Mucosa of descending colon (tissue), 3 donors: ENCODE measurements around the gene CD101. TPM values are rescaled to one million over a fixed set of nuclear protein-coding genes. Genes with fewer than 3 reads are reported as not detected.

ENCODE experiments used
- ATAC-seq: fragments of 200-7000 bp; cut with Tn5 transposase; one replicate; pipeline ENCODE4 v1.9.1; 2020; ENCODE audit warnings: mild to moderate bottlenecking, moderate library complexity
- DNase-seq, 3 donors: peaks; one replicate each; pipeline ENCODE4 v3.0.0-alpha.2; 2020
- H3K36me3 ChIP-seq: fragments of 200-600 bp; one replicate; pipeline ENCODE4 v1.8.0; 2021; ENCODE audit warnings: low read depth, mild to moderate bottlenecking
- H3K4me1 ChIP-seq: fragments of 200-600 bp; one replicate; pipeline ENCODE4 v1.8.0; 2021; ENCODE audit warnings: low read depth, mild to moderate bottlenecking
- H3K4me3 ChIP-seq: fragments of 200-600 bp; one replicate; pipeline ENCODE4 v1.8.0; 2021; ENCODE audit warnings: mild to moderate bottlenecking
- H3K9me3 ChIP-seq: fragments of 200-600 bp; one replicate; pipeline ENCODE4 v1.8.0; 2021; ENCODE audit warnings: mild to moderate bottlenecking
- intact Hi-C, 2 donors: fragments of 100-400 bp; cut with DNase I in 1 of 2; cut with micrococcal nuclease in 1 of 2; formaldehyde crosslinking; loops; one replicate each; pipeline versions ENCODE4 v1.11.0 to v1.11.1; 2022; cut with DNase I, micrococcal nuclease
- total RNA-seq, 3 donors: library from RNA; stranded (reverse); fragmentation: NEBNext Ultra II Directional in 2 of 3; extraction: Animal tissue kit (Norgen Biotek cat#: 25700) in 2 of 3; gene quantifications; one replicate each; pipeline versions ENCODE4 v1.2.1 to v1.2.4, GENCODE V29; 2021 to 2023
- TF ChIP-seq, protein P1 (sequence below): fragments of 200-600 bp; IDR thresholded peaks from one replicate; pipeline ENCODE4 v1.8.0; 2022; ENCODE audit warnings: antibody characterized with exemption, mild to moderate bottlenecking
- donor health status: DM: no; HTN: no; CAD: no; lungs with moderate emphysema.
- donor health status: DM: no; HTN: no; CAD: no.
- donor health status: DM: no; HTN: yes; CAD: no.

CD101 gene
- total RNA-seq, 3 donors from 2014 or later, result 4.6 to 6.1 (median 4.7) TPM

DNA sequence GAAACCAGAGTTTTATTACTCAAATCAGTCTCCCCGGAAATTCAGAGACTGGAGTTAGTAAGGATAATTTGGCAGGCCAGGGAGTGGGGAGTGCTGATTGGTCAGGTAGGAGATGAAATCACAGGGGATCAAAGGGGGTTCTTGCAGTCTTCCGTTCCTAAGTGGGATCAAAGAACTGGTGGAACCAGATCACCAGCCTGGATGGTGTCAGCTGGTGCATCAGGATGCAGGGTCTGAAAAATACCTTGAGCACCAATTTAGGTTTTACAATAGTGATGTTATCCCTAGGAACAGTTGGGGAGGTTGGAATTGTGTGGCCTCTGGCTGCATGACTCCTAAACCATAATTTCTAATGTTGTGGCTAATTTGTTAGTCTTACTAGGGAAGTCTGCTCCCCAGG is 1.4 kb upstream of the CD101 start:
- H3K4me1 ChIP-seq, result no peaks in the 10 kb centered on the region
- TF ChIP-seq, protein P1, sequence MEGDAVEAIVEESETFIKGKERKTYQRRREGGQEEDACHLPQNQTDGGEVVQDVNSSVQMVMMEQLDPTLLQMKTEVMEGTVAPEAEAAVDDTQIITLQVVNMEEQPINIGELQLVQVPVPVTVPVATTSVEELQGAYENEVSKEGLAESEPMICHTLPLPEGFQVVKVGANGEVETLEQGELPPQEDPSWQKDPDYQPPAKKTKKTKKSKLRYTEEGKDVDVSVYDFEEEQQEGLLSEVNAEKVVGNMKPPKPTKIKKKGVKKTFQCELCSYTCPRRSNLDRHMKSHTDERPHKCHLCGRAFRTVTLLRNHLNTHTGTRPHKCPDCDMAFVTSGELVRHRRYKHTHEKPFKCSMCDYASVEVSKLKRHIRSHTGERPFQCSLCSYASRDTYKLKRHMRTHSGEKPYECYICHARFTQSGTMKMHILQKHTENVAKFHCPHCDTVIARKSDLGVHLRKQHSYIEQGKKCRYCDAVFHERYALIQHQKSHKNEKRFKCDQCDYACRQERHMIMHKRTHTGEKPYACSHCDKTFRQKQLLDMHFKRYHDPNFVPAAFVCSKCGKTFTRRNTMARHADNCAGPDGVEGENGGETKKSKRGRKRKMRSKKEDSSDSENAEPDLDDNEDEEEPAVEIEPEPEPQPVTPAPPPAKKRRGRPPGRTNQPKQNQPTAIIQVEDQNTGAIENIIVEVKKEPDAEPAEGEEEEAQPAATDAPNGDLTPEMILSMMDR, result no peak
- H3K36me3 ChIP-seq, result no peaks in the 10 kb centered on the region
- ATAC-seq (no peak), DNase-seq (no peak)
- no peaks in the 10 kb centered on the region for H3K9me3 ChIP-seq
- H3K4me3 ChIP-seq, result no peak overlapping the region
- intact Hi-C loops, result no loop called here

DNA sequence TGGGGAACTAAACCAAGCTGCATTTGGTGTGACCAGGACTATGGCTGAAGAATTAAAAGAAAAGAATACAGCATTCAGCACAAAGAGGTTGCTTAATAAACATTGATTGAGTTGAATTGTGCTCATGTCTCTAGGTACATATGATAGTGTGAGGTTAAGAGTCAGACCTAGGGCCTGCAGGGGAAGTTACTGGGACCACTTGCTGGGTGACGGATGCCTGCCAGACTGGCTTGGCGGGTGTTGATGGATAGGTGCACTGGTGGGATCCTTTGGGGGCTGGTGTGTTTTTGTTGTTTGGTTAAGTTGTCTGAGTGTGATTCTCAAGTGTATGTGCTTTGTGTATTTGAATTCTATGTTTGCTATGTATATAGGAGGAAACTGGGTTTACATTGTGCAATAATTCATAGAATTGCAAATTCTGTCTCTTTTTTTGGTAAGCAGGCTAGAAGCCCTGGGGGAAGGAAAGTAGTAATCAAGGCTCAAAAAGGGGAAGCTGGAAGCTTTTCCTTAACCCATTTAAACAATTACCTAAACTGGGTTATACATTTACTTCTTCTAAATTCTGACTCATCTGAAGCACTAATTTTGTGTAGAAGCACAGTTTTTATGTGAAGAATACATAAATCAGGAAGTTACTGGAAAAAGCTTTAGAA is 1.8 kb downstream of the CD101 start:
- peak; percentile 31 for ATAC-seq
- Histone ChIP-seq H3K4me3 (no peak overlapping the region), H3K4me1 (no peaks in the 10 kb centered on the region), H3K9me3 (no peaks in the 10 kb centered on the region), H3K36me3 (no peaks in the 10 kb centered on the region)
- intact Hi-C loops, result no loop called here
- TF ChIP-seq, protein P1, result no peak
- DNase-seq, result no peak

- Histone ChIP-seq H3K36me3 (no peaks in the 10 kb centered on the region), H3K4me3 (no peak overlapping the region), H3K4me1 (no peaks in the 10 kb centered on the region), H3K9me3 (no peaks in the 10 kb centered on the region)
- TF ChIP-seq, protein P1, result no peak
- DNase-seq, result no peak
- intact Hi-C loops, result no loop called here
- ATAC-seq, result no peak
These were observed 6.1 kb downstream of the CD101 start for GRCh38 chr1:117007719-117008013.

- Histone ChIP-seq H3K36me3 (no peaks in the 10 kb centered on the region), H3K9me3 (no peaks in the 10 kb centered on the region), H3K4me3 (no peak overlapping the region), H3K4me1 (no peaks in the 10 kb centered on the region)
- no peak for DNase-seq
- TF ChIP-seq, protein P1, result no peak
- no peak for ATAC-seq
- intact Hi-C loops, result no loop called here
These were observed 7.1 kb downstream of the CD101 start for GRCh38 chr1:117008656-117009055.

GRCh38 chr1:117009132-117009531 is 7.6 kb downstream of the CD101 start:
- DNase-seq (no peak), ATAC-seq (peak; percentile 52)
- no peaks in the 10 kb centered on the region for H3K9me3 ChIP-seq
- intact Hi-C loops, result no loop called here
- H3K4me1 ChIP-seq, result no peaks in the 10 kb centered on the region
- no peak overlapping the region for H3K4me3 ChIP-seq
- no peaks in the 10 kb centered on the region for H3K36me3 ChIP-seq
- TF ChIP-seq, protein P1, result no peak
